A549 (cell line): Measurements from ENCODE around the gene CHST13. TPM values are rescaled to one million over a fixed set of nuclear protein-coding genes. Genes with fewer than 3 reads are reported as not detected.

Experiments used
- ATAC-seq, 2 experiments: fragments of 200-7000 bp in 1 of 2; fragments of >200 bp in 1 of 2; cut with Nextera tagmentation in 1 of 2; cut with Tn5 transposase in 1 of 2; 3 replicates each; pipeline versions ENCODE4 v1.8.0 to v1.9.1; 2018 to 2020; ENCODE audit warnings: mild to moderate bottlenecking in 1 of 2, moderate library complexity in 1 of 2
- CTCF ChIA-PET: fragments of 300-600 bp; sonication (Branson Sonifier 250); formaldehyde crosslinking; extraction: SDS; loops from one replicate; lab custom pipeline; 2021; ENCODE audit warnings: antibody characterized with exemption, inconsistent platforms; lab: Yijun Ruan, JAX
- POLR2A ChIA-PET: fragments of 350-600 bp; formaldehyde crosslinking; extraction: SDS; loops from one replicate; lab custom pipeline; 2021; ENCODE audit warnings: antibody characterized with exemption, inconsistent platforms; lab: Yijun Ruan, JAX
- DNase-seq, 2 experiments: peaks; one replicate each; pipeline versions ENCODE4 v3.0.0 to v3.0.0-alpha.2; 2011 to 2016; ENCODE audit warnings: low read depth in 1 of 2, low spot score in 1 of 2
- FAIRE-seq: peaks from 2 replicates; lab custom pipeline; 2011; peaks lifted over from hg19 to GRCh38; lab: Jason Lieb, UNC
- H3K27ac ChIP-seq, 2 experiments: fragments of >200 bp; sonication (Bioruptor Twin); formaldehyde crosslinking; 3 replicates each; pipeline ENCODE4 v1.5.1; 2016 to 2017
- H3K4me1 ChIP-seq: fragments of >200 bp; sonication (Bioruptor Twin); formaldehyde crosslinking; 3 replicates; pipeline ENCODE4 v1.6.1; 2016
- H3K4me2 ChIP-seq: fragments of >200 bp; sonication (Bioruptor Twin); formaldehyde crosslinking; 3 replicates; pipeline ENCODE4 v1.6.1; 2016
- H3K4me3 ChIP-seq: fragments of >200 bp; sonication (Bioruptor Twin); formaldehyde crosslinking; 3 replicates; pipeline ENCODE4 v1.5.1; 2016
- H3K9me3 ChIP-seq: fragments of >200 bp; sonication (Bioruptor Twin); formaldehyde crosslinking; 3 replicates; pipeline ENCODE4 v1.6.1; 2016
- CBX2 ChIP-seq: fragments of 200-600 bp; sonication (generic); IDR thresholded peaks from 2 replicates; pipeline ENCODE4 v1.6.1; 2016; ENCODE audit warnings: low read depth, mild to moderate bottlenecking, borderline replicate concordance
- CBX8 ChIP-seq: fragments of 200-600 bp; sonication (generic); IDR thresholded peaks from 2 replicates; pipeline ENCODE4 v1.6.1; 2016
- CHD2 ChIP-seq: fragments of 150-350 bp; IDR thresholded peaks from 2 replicates; pipeline ENCODE4 v1.6.1; 2014; ENCODE audit warnings: low read length; ENCODE audit not compliant: partially characterized antibody
- CHD4 ChIP-seq: fragments of 200-600 bp; sonication (generic); IDR thresholded peaks from 2 replicates; pipeline ENCODE4 v1.6.1; 2016; ENCODE audit warnings: antibody characterized with exemption, mild to moderate bottlenecking, borderline replicate concordance
- ELK1 ChIP-seq: fragments of 150-350 bp; IDR thresholded peaks from 2 replicates; pipeline ENCODE4 v1.6.1; 2014; ENCODE audit warnings: low read depth, mild to moderate bottlenecking, low read length
- EP300 ChIP-seq, 2 experiments: fragments of >200 bp; sonication (Bioruptor Twin); formaldehyde crosslinking; IDR thresholded peaks; 2 replicates in 1 of 2; 3 replicates in 1 of 2; pipeline ENCODE4 v1.6.1; 2016 to 2017
- GATA3 ChIP-seq: IDR thresholded peaks from 2 replicates; pipeline ENCODE4 v1.6.1; 2012; ENCODE audit warnings: borderline replicate concordance
- HMGXB4 ChIP-seq: fragments of 250-450 bp; sonication (Bioruptor Pico); IDR thresholded peaks from 2 replicates; pipeline ENCODE4 v1.5.0; 2021; ENCODE audit warnings: mild to moderate bottlenecking, moderate library complexity, borderline replicate concordance
- HOXB5 ChIP-seq: fragments of 250-450 bp; sonication (Bioruptor Pico); IDR thresholded peaks from 2 replicates; pipeline ENCODE4 v1.5.0; 2020; ENCODE audit warnings: mild to moderate bottlenecking, moderate library complexity
- JUN ChIP-seq, 2 experiments: fragments of >200 bp; sonication (Bioruptor Twin); formaldehyde crosslinking; IDR thresholded peaks; 2 replicates in 1 of 2; 3 replicates in 1 of 2; pipeline ENCODE4 v1.6.1; 2016 to 2017
- JUNB ChIP-seq: fragments of >200 bp; sonication (Bioruptor Twin); formaldehyde crosslinking; IDR thresholded peaks from 2 replicates; pipeline ENCODE4 v1.6.1; 2016
- PBX3 ChIP-seq: IDR thresholded peaks from 2 replicates; pipeline ENCODE4 v1.6.1; 2012
- PHF8 ChIP-seq: fragments of 200-600 bp; sonication (generic); IDR thresholded peaks from 2 replicates; pipeline ENCODE4 v1.6.1; 2016; ENCODE audit warnings: low read depth, mild to moderate bottlenecking, antibody characterized with exemption, moderate library complexity, borderline replicate concordance
- RFX5 ChIP-seq: fragments of 450-650 bp; IDR thresholded peaks from 2 replicates; pipeline ENCODE4 v1.7.1; 2014; ENCODE audit warnings: antibody characterized with exemption, mild to moderate bottlenecking, moderate library complexity
- SREBF2 ChIP-seq: fragments of 450-650 bp; IDR thresholded peaks from 2 replicates; pipeline ENCODE4 v1.6.1; 2014; ENCODE audit warnings: mild to moderate bottlenecking, moderate library complexity
- TFCP2L1 ChIP-seq: fragments of 250-450 bp; sonication (Bioruptor Pico); IDR thresholded peaks from 2 replicates; pipeline ENCODE4 v1.5.0; 2021; ENCODE audit warnings: mild to moderate bottlenecking
- USF2 ChIP-seq: fragments of 450-650 bp; IDR thresholded peaks from 2 replicates; pipeline ENCODE4 v1.6.1; 2014; ENCODE audit warnings: antibody characterized with exemption
- WGBS: methylation state at CpG from one replicate; pipeline ENCODE4 v1.1.6; 2017; ENCODE audit errors: missing lambda C conversion rate; 5-methylcytosine and 5-hydroxymethylcytosine counted together
- polyA plus RNA-seq, 4 experiments: library from polyadenylated mRNA; depleted of rRNA in 3 of 4; stranded (reverse); fragments of >200 nt; fragmentation: RNase III in 1 of 4; extraction: RNeasy Plus Mini Kit Qiagen cat#74134 plus additional on column Dnase treatment in 1 of 4; gene quantifications; 2 replicates in 3 of 4; 3 replicates in 1 of 4; pipeline ENCODE4 v1.2.3, GENCODE V29; 2011 to 2017
- TF ChIP-seq, protein P1 (sequence below): fragments of >200 bp; sonication (Bioruptor Twin); formaldehyde crosslinking; IDR thresholded peaks from 3 replicates; pipeline ENCODE4 v1.6.1; 2016

Gene CHST13
- polyA plus RNA-seq, 2 of the 4 experiments (the other 2 are of a cell fraction), result 0.30 to 0.59 TPM

DNA sequence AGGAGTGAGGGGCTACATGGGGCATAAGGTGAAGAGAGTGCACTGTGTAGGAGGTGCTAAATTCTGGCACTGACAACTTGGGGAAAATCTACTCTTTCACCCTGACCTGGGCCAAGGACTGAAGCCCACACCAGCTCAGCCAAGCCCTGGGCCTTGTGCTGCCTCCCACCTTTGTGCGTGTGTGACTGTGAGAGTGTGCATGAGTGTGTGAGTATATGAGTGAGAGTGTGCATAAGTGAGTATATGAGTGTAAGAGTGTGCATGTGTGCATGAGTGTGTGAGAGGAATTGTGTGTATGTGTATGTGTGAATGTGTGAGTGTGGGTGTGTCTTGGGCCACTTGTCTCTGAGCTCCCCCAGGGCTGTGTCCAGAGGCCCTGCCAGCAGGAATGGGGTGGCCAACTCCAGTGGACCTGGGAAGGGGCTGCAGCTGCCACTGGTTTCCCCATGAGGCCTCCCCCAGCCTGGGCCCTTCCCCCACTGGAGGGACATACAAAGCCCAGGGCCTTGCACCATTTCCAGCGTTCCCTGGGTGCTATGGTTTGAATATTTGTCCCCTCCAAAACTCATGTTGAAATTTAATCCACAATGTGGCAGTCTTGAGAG lies 19.6 kb downstream of the CHST13 start:
- 81% methylated on average over 2 of the region's 2 CpGs for WGBS
- POLR2A ChIA-PET, result no interaction called here
- Histone ChIP-seq H3K4me3 (no peak overlapping the region), H3K4me1 (peaks cover 10% of the 10 kb centered on the region; the same call in 1 of the 3 replicates), H3K27ac (no peak overlapping the region), H3K4me2 (no peak overlapping the region), H3K9me3 (no peaks in the 10 kb centered on the region)
- no peak for DNase-seq
- TF ChIP-seq SREBF2, result no peak
- no peak for TF ChIP-seq CBX2
- no peak for TF ChIP-seq JUNB
- no peak for TF ChIP-seq TFCP2L1
- CTCF ChIA-PET, result no interaction called here
- FAIRE-seq, result no peak
- ATAC-seq, result no peak

- ChIA-PET POLR2A (no interaction called here), CTCF (interaction anchor here (1.1 kb wide), 1 partner anchor 22 kb away, joined by 5 read pairs; no protein-coding TSS in a partner anchor)
Measured at GRCh38 chr3:126544596-126545281, 20.8 kb downstream of the CHST13 start.

DNA sequence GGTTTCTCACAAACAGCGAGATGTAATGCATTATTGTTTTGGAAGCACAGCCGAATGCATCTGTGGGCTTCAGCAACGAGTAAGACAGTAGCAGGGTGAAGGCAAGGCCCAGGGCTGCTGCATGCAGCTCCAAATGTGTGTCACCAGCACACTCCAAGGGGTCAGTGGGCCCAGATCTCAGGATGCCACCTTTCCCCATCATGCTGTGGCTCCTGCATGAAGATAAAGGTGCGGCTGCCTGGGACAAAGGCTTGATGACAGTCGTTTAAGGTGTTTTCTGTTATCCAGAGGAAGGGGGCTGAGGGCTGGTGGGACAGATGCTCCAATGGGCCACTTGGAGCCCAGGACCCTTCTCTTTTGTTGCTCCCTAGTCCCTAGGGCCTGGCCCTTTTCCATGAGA lies 21.6 kb downstream of the CHST13 start:
- no peak for FAIRE-seq
- Histone ChIP-seq H3K4me1 (peaks cover 5% of the 10 kb centered on the region; the same call in 1 of the 3 replicates), H3K9me3 (no peaks in the 10 kb centered on the region), H3K4me2 (no peak overlapping the region), H3K4me3 (no peak overlapping the region), H3K27ac (no peak overlapping the region)
- POLR2A ChIA-PET, result no interaction called here
- CTCF ChIA-PET, result interaction anchor here (1.1 kb wide), 1 partner anchor 23 kb away, joined by 5 read pairs; no protein-coding TSS in a partner anchor
- TF ChIP-seq JUN (IDR thresholded peaks at IDR 0.05) (no peak), HOXB5 (CRISPR knock-in tag) (no peak), ELK1 (no peak), CBX2 (no peak), EP300 (IDR thresholded peaks at IDR 0.05) (no peak), USF2 (no peak), JUNB (no peak), TFCP2L1 (no peak), CHD2 (no peak)
- DNase-seq, result no peak
- 52% methylated on average over 5 of the region's 5 CpGs for WGBS
- no peak for ATAC-seq

More at GRCh38 chr3:126544596-126545281, 20.8 kb downstream of the CHST13 start:
- Histone ChIP-seq H3K4me1 (peaks cover 10% of the 10 kb centered on the region; the same call in 1 of the 3 replicates), H3K4me2 (no peak overlapping the region), H3K27ac (no peak overlapping the region), H3K4me3 (no peak overlapping the region), H3K9me3 (no peaks in the 10 kb centered on the region)
- no peak for TF ChIP-seq CBX8
- no peak for TF ChIP-seq RFX5
- no peak for TF ChIP-seq CHD4
- no peak for TF ChIP-seq HMGXB4 (CRISPR knock-in tag)
- TF ChIP-seq TFCP2L1, result no peak
- TF ChIP-seq, protein P1, sequence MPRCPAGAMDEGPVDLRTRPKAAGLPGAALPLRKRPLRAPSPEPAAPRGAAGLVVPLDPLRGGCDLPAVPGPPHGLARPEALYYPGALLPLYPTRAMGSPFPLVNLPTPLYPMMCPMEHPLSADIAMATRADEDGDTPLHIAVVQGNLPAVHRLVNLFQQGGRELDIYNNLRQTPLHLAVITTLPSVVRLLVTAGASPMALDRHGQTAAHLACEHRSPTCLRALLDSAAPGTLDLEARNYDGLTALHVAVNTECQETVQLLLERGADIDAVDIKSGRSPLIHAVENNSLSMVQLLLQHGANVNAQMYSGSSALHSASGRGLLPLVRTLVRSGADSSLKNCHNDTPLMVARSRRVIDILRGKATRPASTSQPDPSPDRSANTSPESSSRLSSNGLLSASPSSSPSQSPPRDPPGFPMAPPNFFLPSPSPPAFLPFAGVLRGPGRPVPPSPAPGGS, result no peak
- TF ChIP-seq HOXB5 (CRISPR knock-in tag), result no peak
- no peak for TF ChIP-seq GATA3
- no peak for TF ChIP-seq PBX3
- TF ChIP-seq JUN (IDR thresholded peaks at IDR 0.05), result no peak
- no peak for TF ChIP-seq PHF8
- 64% methylated on average over 7 of the region's 7 CpGs for WGBS
- no peak for FAIRE-seq
- no peak for DNase-seq
- ATAC-seq, result no peak
